ENCODE data around the gene RALGPS2.

DNA sequence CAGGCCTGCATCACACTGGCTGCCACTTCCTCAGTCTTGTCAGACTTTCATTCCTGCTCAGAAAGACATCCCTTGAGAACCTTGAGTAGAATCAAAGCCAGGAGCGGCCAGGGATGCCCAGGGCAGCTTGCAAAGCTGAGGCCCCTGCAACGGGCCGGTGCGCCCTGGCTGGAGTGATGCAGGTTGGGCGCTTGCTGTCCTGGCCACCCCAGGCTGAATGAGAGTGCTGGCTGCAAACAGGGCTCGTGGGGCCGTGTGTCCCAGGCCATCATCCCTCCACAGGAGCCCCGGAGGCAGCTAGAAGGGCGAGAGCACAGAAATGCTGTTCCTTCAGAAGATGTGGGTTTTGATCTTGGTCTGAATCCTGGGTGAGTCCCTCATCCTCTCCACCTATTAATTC, 233.4 kb downstream of the RALGPS2 start:
- TF ChIP-seq GATA2 (IDR thresholded peaks at IDR 0.05; ENCODE audit: low read depth, low read length): no peak
- TF ChIP-seq GATA3 (IDR thresholded peaks at IDR 0.05; ENCODE audit: low read depth, low read length): no peak

Measured in SH-SY5Y (cell line).